HG02852 (cell line): Measurements from ENCODE around the gene TGM6.
"Not testable (repeated sequence)": the region's sequence is repeated elsewhere in the genome, so short reads cannot be mapped to it uniquely, and the experiment has no call there.

ENCODE experiments used
- ATAC-seq: cut with Tn5 transposase; IDR thresholded peaks from one replicate; pipeline ENCODE4 v1.9.1; 2021; ENCODE audit warnings: mild to moderate bottlenecking, moderate library complexity; ENCODE audit not compliant: unreplicated experiment

Gene TGM6

DNA sequence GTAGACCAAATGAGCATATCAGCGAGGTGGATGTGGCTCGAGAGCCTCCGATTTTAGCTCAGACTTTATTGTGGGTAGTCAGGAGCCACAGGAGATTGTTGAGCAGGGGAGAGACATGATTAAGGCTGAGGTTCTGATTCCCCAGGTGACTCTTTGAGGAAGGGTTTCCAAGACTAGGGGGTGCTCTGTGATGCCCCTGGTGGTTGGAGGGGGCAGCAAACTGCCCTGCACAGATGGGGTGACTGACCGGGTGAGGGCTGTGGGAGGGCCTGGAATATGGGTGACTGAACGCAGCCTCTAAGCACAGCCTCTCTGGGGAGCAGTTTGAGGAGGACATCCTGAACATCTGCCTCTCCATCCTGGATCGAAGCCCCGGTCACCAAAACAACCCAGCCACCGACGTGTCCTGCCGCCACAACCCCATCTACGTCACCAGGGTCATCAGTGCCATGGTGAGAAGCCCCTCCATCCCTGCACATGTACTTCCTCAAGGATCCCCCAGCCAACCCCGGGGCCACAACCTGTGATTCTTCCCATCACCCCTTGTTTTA is 17.0 kb downstream of the TGM6 start:
- ATAC-seq = no peak

DNA sequence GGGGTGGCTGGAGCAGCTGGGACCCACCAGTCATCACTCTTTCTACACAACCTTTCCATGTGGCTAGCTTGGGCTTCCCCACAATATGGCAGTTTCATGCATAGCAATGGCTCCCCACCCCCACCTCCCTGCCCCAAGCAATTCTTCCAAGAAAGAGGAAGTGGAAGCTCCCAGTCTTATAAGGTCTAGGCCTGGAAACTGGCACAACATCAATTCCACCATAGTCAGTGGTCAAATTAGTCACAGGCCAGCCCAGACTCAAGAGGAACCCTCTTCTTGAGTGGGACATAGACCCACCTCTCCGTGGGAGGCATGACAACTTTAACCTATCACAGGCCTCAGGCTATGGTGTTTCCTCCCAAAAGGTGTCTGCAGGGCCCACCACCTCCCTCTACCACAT is 17.7 kb downstream of the TGM6 start:
- no peak for ATAC-seq

DNA sequence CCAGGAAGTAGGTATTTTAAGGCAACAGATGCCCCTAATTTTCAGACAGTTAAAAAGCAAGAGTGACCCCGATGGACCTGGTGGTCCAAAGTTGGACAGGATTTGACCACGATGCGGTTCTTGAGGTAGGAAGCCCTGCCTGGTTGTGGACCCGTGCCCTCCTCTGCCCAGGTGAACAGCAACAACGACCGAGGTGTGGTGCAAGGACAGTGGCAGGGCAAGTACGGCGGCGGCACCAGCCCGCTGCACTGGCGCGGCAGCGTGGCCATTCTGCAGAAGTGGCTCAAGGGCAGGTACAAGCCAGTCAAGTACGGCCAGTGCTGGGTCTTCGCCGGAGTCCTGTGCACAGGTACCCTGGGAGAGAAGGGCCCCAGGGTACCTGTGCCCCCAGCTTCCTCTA is 18.7 kb downstream of the TGM6 start:
- no peak for ATAC-seq

DNA sequence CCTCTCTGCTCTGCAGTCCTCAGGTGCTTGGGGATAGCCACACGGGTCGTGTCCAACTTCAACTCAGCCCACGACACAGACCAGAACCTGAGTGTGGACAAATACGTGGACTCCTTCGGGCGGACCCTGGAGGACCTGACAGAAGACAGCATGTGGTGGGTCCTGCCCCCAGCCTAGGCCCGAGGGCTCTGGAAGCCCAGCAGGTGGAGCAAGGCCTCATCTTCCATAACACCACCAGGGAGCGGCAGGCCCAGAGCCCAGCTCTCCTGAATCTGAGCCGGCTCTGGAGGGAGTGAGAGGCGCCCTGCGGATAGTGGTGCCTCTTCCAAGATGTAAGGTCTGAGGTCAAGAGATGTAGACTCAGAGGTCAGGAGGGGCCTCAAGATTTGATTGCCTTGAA is 19.6 kb downstream of the TGM6 start:
- no peak for ATAC-seq

DNA sequence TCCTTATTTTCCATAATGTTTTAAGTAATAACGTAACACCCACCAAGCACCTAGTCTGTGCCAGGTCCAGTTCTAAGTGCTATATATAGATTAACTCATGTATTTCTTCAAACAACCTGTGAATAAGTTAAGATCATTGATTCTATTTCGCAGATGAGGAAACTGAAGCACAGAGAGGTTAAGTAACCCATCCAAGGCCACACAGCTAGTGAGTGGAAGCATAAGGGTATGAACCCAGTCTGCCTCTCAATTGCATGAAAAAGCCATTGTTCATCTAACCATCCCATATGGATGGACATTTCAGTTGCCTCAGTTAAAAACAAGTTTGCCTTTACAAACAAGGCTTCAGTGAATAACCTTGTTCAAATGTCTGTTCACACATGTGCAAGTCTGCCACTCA is 20.8 kb downstream of the TGM6 start:
- no peak for ATAC-seq

DNA sequence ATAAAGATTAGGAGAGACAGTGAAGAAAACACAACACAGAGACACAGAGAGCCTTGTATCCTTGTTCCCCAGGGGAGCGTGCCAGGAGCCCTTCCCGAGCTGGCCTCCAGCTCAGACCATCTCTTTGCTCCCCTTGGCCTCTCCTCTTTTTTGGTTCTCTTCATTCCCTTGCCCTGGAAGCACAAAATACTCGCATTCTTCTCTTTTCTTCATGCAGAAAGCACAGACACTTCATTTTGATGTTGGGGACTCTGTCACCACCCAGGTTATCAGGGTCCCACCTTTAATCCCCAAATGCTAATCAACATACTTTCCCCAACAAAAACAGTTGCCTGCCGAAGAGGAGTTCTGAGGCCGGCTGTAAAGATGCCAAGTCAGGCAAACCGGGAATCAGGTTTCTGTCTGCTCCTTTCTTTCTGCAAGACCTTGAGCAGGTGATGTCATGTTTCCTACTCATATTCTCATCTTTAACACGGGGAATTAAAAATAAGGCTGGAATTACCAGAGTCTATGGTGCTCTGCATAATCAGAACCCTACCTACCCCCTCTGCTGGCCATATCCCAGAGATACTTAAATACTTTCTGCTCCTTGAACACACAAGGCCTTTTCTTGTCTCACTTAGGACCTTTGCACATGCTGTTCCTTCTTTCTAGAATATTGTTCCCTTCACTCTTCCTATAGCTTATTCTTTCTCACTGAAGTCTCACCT is 21.7 kb downstream of the TGM6 start:
- no peak for ATAC-seq

DNA sequence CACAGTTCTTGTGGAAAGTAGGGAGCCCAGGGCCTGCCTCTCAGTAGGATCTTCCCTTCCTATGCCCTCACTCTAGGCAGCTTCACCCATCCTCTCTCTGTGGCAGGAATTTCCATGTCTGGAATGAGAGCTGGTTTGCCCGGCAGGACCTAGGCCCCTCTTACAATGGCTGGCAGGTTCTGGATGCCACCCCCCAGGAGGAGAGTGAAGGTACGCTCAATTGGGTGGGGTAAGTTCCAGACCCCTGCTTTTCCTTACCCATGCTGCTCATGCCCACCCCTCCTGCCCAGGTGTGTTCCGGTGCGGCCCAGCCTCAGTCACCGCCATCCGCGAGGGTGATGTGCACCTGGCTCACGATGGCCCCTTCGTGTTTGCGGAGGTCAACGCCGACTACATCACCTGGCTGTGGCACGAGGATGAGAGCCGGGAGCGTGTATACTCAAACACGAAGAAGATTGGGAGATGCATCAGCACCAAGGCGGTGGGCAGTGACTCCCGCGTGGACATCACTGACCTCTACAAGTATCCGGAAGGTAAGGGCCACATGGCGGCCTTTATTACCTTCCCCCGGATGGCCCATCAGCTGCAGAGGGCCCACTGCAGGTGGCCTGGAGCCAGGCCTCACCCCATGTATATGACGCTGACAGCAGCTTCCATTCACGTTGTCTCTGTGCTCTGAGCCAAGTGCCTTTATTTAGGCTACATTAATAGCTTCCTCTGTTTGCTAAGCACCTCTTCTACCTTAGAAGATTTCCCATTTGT is 22.8 kb downstream of the TGM6 start:
- no peak for ATAC-seq

DNA sequence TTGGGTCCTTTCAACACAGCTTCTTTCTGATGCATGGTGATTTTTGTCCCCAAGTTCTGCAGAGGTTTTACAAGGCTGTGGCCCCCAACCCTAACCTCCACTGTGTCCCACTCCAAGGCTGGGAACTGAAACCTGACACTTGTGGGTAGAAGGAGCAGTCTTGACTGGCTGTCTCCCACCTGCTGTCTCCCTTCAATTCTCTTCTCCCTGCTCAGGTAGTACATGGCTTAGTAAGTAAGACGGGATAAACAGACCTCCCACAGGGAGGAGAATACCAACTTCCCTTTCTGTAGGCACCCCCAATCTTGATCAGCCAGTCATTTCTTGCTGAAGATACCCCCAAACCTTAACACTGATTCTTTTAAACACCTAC is 25.0 kb downstream of the TGM6 start:
- no peak for ATAC-seq

DNA sequence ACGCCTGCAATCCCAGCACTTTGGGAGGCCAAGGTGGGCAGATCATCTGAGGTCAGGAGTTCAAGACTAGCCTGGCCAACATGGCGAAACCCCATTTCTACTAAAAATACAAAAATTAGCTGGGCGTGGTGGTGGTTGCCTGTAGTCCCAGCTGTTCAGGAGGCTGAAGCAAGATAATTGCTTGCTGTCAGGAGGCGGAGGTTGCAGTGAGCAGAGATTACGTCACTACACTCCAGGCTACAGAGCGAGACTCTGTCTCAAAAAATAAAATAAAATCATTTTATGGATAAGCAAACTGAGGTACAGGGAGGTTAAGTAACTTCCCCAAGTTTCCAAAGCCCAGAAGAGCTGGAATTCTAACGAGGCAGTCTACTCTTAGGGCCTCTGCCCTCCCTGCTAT is 26.7 kb downstream of the TGM6 start:
- ATAC-seq = not testable (repeated sequence)

DNA sequence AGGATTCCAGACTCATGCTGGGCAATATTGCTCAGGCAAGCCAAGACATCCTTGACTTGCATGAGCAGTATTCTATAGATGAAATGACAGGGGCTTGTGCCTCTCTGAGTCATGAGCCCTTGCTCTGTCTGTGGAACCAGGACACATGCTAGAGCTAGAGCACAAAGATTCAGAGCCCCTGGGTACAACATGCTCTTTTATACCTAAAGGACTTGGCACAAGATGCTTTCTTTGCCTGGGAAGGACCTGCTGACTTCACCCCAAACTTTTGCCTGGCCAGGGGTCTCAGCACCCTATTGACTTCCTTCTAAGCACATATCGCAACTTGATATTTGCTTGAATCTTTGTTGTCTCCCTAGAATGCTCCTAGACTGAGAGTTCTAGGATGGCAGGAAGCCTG is 27.4 kb downstream of the TGM6 start:
- ATAC-seq = no peak

DNA sequence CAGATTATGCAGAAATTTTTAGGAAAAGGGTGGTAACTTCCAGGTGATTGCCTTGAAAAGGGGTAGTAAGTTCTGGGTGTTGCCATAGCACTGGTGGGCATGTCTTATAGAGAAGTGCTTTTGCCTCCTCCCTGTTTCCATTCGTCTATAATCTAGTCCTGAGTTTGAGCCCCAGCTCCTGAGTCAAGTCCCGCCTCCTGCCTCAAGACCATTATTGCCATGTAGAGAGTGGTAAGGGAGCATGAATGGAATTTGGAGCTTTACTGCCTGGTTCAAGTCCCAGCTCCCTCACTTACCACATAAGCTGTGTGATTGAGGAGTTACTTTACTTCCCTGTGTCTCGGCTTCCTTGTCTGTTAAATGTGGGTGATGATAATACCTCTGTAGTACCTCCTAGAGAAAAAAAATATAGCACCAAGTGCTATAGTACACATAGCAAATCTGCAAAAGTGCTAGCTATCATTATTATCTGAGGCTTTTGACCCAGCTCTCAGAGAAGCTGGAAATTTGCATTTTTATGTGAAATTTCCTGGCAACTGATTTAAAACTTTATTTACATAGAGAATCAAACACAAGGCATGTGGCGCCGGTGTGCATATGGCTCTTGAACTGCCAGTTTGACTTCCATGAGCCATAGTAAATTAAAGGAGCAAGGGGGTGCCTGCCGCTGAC is 36.0 kb downstream of the TGM6 start:
- ATAC-seq = no peak

DNA sequence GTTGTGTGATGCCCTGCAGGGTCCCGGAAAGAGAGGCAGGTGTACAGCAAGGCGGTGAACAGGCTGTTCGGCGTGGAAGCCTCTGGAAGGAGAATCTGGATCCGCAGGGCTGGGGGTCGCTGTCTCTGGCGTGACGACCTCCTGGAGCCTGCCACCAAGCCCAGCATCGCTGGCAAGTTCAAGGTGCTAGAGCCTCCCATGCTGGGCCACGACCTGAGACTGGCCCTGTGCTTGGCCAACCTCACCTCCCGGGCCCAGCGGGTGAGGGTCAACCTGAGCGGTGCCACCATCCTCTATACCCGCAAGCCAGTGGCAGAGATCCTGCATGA is 36.5 kb downstream of the TGM6 start:
- ATAC-seq = no peak

DNA sequence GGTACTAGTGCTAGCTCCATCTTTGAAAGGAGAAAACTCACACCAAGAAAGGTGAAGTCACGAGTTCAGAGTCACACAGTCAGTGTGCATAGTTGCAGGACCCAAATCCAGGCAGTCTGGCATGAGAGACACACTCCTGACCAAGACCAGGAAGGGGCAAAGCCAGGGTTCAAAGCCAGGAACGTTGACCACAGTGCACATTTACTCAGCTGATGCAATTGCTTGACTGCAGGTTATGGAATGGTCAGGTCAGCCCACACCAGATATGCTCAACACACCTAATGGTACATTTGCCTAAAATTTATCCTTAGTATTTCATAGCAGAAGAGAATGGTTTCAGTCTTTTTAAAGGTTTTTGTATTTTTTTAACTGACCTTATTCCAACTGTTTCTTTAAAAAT is 37.7 kb downstream of the TGM6 start:
- no peak for ATAC-seq

DNA sequence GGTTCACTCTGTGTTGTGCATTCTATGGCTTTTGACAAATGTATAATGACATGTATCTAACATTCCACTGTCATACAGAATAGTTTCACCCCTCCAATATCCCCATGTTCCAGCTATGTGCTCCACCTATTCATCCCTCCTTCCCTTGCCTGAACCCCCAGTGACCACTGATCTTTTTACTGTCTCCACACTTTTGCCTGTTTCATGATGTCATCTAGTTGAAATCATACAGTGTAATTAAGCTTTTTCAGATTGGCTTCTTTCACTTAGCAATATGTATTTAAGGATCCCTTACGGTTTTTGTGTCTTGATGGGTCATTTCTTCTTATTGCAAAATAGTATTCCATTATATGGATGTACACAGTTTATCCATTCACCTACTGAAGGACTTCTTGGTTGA is 39.8 kb downstream of the TGM6 start:
- ATAC-seq = no peak

DNA sequence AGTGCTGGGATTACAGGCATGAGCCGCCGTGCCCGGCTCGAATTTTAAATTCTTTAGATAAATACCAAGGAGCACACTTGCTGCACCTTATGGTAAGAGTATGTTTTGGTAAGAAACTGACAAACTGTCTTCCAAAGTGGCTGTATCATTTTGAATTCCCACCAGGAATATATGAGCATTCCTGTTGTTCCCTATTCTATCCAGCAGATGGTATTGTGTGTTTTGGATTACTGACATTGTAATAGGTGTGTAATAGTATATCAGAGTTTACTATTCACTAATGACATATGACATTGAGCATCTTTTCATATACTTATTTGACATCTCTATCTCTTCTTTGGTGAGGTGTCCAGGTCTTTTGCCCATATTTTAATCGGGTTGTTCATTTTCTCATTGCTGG is 40.5 kb downstream of the TGM6 start:
- ATAC-seq = no peak

DNA sequence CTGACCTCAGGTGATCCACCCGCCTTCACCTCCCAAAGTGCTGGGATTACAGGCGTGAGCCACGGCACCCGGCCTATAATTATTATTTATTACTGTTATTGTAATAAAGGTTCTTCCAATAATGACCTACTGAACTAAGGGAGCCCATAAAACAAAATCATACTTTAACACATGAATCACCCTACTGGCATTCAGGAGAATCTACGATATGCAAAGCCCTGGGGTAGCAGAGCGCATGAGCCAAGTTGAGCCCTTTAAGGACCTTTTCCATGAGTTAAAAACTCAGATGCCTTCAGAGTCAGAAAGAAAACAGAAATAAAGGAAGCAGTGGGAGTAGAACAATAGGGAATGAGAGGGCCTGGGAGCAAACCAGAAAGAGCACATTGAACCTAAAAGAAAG is 48.4 kb downstream of the TGM6 start:
- ATAC-seq = no peak

DNA sequence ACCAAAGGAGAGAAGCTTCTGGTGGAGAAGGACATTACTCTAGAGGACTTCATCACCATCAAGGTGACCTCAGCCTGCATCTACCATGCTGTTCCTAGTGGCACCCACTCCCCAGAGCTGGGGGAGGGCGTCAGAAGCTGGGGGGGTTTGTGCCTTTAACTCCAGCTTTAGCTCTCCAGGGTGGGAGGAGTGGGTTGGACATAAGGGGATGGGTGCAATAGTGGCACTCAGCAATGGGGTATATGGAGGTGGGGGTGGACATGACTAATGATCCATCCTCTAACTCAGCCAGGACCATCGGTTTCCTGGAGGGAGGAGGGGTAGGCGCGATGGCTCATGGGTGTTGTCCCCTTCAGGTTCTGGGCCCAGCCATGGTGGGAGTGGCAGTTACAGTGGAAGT is 49.8 kb downstream of the TGM6 start:
- no peak for ATAC-seq

DNA sequence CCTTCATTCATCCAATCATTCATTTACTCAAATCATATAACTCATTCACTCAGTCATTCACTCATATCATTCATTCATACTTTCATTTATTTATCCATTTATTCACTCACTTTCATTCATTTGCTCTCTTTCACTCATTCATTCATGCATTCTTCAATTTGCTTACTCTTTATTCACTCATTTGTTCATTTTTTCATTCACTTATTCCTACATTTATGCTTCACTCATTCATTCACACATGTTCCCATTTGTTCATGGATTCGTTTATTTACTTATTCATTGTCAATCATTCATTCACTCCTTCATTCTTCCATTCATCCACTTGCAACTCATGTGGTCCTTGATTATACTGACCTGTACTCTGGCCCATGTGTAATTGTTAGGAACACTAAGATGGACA is 50.5 kb downstream of the TGM6 start:
- ATAC-seq = no peak

DNA sequence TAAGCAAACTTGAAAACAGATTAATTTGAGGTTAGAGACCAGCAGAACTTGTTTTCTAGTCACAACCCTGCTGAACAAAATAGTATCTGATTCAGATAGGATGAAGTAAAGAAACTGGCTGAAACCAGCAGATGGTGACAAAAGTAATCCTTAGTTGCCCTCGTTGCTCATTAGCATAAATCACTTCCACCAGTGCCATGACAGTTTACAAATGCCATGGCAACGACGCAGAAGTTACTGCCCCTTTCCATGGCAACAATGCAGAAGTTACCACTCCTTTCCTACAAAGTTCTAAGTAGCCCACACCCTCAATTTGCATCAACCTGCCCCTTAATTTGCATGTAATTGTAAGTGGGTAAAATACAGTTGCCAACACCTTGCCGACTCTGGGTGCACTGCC is 66.1 kb downstream of the TGM6 start:
- no peak for ATAC-seq

DNA sequence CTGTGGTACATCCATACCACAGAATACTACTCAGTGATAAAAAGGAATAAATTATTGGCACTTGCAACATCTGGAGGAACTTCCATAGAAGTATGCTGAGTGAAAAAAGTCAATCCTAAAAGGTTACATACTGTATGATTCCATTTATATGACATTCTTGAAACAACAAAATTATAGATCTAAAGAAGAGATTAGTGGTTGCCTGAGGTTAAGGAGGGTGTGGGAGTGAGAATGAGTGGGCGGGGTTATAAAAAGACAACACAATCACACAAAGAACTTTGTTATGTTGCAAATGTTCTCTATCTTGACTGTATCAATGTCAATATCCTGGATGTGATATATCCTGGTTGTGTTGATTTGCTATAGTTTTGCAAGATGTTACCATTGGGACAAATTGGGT is 68.7 kb downstream of the TGM6 start:
- ATAC-seq = no peak

DNA sequence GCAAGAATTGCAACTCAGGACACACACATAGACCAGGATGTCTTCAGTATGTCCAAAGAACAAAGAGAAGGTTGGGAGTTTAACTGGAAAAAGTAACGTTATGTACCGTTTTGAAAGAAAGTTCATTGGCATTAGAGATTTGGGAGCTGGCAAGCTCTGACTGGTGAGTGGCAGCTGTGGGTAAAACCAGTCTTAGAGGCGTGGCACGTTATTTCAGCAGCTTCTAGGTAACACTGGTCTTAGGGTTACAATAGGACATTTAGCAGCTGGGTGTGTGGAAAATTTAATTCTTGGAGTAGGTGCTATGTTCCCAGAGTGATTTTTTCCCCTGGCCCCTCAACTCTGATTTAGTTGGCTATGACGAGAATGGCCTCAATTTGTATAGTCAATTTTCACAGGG is 70.7 kb downstream of the TGM6 start:
- ATAC-seq = no peak
